ENCODE data around the gene MYL3. TPM values are rescaled to one million over a fixed set of nuclear protein-coding genes. Genes with fewer than 3 reads are reported as not detected.
"Not testable (repeated sequence)": the region's sequence is repeated elsewhere in the genome, so short reads cannot be mapped to it uniquely, and the experiment has no call there.

Gene MYL3
- total RNA-seq, 8 experiments from 2014 or later = 0.38 to 2.4 TPM; not detected in 6

DNA sequence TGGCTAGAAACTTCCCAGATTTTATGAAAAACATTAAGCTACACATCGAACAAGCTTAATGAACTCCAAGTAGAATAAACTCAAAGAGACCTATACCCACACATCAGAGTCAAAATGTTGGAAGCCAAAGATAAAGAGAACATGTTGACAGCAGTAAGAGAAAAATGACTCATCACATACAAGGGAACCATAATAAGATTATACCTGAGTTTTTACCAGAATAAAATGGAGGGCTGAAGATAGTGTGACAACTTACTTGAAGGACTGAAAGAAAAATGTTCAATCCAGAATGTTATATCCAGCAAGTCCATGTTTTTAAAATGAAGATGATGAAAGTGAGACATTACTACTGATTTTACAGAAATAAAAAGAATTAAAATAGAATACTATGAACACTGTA is 22.8 kb downstream of the MYL3 start:
- Histone ChIP-seq H3K4me1 (replicated peaks in 1 of 2) (peaks cover 0 to 2% of the 10 kb centered on the region in 2 donors), H3K27ac (no peak overlapping the region), H3K4me3 (no peak overlapping the region)
- 27 to 89% (median 75%) methylated on average over 1 of the region's 1 CpG for WGBS, 10 experiments
- ATAC-seq (replicated peaks in 6 of 8) = no peak
- in situ Hi-C loops (cut with MboI; ENCODE audit: low pct_unique_long_range_greater_than_20kb in 2 of 9, low sequenced_read_pairs in 9 of 9, unreplicated experiment in 9 of 9) = loop anchor here in 1 of 9 experiments (25.0 kb wide), 1 partner anchor 103 kb away; no protein-coding TSS in a partner anchor

DNA sequence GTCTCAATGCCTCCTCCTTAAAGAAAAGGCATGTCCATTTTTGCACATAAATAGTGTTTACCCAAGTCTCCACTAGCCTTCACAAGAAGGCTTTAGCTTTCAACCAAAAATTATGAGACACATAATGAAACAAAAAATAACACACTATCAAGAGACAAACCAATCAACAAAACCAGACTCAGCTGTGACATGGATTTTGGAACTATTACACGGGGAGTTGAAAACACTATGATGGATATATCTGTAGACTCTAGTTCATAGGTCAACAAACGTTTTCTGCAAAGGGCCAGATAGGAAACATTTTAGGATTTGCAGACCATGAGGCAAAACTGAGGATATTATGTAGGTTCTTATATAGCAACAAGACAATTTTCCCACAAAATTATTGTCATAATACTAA is 24.9 kb downstream of the MYL3 start:
- no peak for ATAC-seq (replicated peaks in 6 of 8)
- Histone ChIP-seq H3K27ac (no peak overlapping the region), H3K4me3 (no peak overlapping the region), H3K4me1 (replicated peaks in 1 of 2) (peaks cover 0 to 5% of the 10 kb centered on the region in 2 donors)
- in situ Hi-C loops (cut with MboI; ENCODE audit: low pct_unique_long_range_greater_than_20kb in 2 of 9, low sequenced_read_pairs in 9 of 9, unreplicated experiment in 9 of 9) = loop anchor here in 1 of 9 experiments (25.0 kb wide), 1 partner anchor 101 kb away; no protein-coding TSS in a partner anchor
- 7 to 80% (median 48%) methylated on average over 1 to 2 of the region's 2 CpGs; no CpG with 5 or more reads in 3 of the 10 experiments for WGBS, 10 experiments

DNA sequence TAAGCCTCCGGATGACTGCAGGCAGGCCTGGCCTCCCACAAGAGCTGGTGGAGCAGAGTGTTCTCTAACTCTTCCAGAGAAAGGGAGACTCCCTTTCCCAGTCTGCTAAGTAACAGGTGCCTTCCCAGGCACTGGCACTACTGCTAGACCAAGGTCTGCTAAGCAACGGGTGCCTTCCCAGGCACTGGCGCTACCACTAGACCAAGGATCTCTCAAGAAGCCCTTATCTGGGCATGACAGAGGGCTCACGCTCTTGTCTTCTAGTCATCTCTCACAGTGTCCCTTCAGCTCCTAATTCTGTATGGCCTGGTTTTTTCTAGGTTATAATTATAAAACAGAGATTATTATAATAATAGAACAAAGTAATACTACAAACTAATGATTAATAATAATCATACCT is 27.8 kb downstream of the MYL3 start:
- WGBS, 10 experiments = 58 to 100% (median 85%) methylated on average over 2 to 3 of the region's 4 CpGs; no CpG with 5 or more reads in 5 of the 10 experiments
- Histone ChIP-seq H3K4me1 (replicated peaks in 1 of 2) (peaks cover 0 to 5% of the 10 kb centered on the region in 2 donors), H3K4me3 (no peak overlapping the region), H3K27ac (no peak overlapping the region)
- ATAC-seq (replicated peaks in 6 of 8) = peak in 2 of 8 experiments; percentile 9 to 22
- in situ Hi-C loops (cut with MboI; ENCODE audit: low pct_unique_long_range_greater_than_20kb in 2 of 9, low sequenced_read_pairs in 9 of 9, unreplicated experiment in 9 of 9) = loop anchor here in 1 of 9 experiments (25.0 kb wide), 1 partner anchor 98 kb away; no protein-coding TSS in a partner anchor

GRCh38 chr3:46835054-46835453 is 28.2 kb downstream of the MYL3 start:
- 60 to 93% (median 81%) methylated on average over 2 to 12 of the region's 12 CpGs; no CpG with 5 or more reads in 2 of the 10 experiments for WGBS, 10 experiments
- ATAC-seq (replicated peaks in 6 of 8) = peak in 3 of 8 experiments; percentile 30 to 62 (median 52)
- peaks cover 0 to 5% of the 10 kb centered on the region in 2 donors for H3K4me1 ChIP-seq (replicated peaks in 1 of 2)
- no peak overlapping the region for H3K4me3 ChIP-seq
- H3K27ac ChIP-seq = no peak overlapping the region
- in situ Hi-C loops (cut with MboI; ENCODE audit: low pct_unique_long_range_greater_than_20kb in 2 of 9, low sequenced_read_pairs in 9 of 9, unreplicated experiment in 9 of 9) = loop anchor here in 1 of 9 experiments (25.0 kb wide), 1 partner anchor 98 kb away; no protein-coding TSS in a partner anchor

GRCh38 chr3:46833346-46834300 is 29.6 kb downstream of the MYL3 start:
- WGBS, 10 experiments = 40 to 97% (median 90%) methylated on average over 1 to 6 of the region's 65 CpGs; no CpG with 5 or more reads in 4 of the 10 experiments
- Histone ChIP-seq H3K4me1 (replicated peaks in 1 of 2) (peaks cover 0 to 5% of the 10 kb centered on the region in 2 donors), H3K4me3 (no peak overlapping the region), H3K27ac (no peak overlapping the region)
- no peak for ATAC-seq (replicated peaks in 6 of 8)
- in situ Hi-C loops (cut with MboI; ENCODE audit: low pct_unique_long_range_greater_than_20kb in 2 of 9, low sequenced_read_pairs in 9 of 9, unreplicated experiment in 9 of 9) = loop anchor here in 1 of 9 experiments (25.0 kb wide), 1 partner anchor 96 kb away; no protein-coding TSS in a partner anchor

- in situ Hi-C loops (cut with MboI; ENCODE audit: low pct_unique_long_range_greater_than_20kb in 2 of 9, low sequenced_read_pairs in 9 of 9, unreplicated experiment in 9 of 9) = loop anchor here in 1 of 9 experiments (25.0 kb wide), 1 partner anchor 95 kb away; no protein-coding TSS in a partner anchor
- no peak for ATAC-seq (replicated peaks in 6 of 8)
- peaks cover 0 to 5% of the 10 kb centered on the region in 2 donors for H3K4me1 ChIP-seq (replicated peaks in 1 of 2)
- H3K27ac ChIP-seq = no peak overlapping the region
- H3K4me3 ChIP-seq = no peak overlapping the region
- WGBS, 10 experiments = 0 to 89% (median 0%) methylated on average over 1 of the region's 1 CpG; no CpG with 5 or more reads in 4 of the 10 experiments
These were observed 31.4 kb downstream of the MYL3 start for GRCh38 chr3:46831841-46832240.

DNA sequence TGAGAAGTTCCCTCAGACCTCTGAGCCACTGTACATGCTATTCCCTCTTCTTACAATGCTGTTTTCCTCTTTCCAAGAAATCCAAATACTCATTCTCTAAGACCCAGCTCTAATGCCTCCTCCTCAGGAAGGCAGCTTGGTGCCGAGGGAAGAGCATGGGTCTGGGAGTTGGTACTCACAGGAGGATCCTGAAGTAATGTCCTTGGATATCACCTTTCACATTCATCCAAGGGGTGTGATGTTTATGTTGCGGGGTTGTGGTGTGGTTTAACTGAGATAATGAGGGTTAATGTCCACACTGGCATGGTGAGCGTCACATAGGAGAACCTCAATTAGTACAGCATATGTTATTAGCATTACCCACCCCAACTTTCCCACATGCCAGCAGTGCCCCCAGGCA is 31.9 kb downstream of the MYL3 start:
- WGBS, 10 experiments = 25 to 100% (median 83%) methylated on average over 1 to 3 of the region's 3 CpGs; no CpG with 5 or more reads in 4 of the 10 experiments
- peaks cover 0 to 5% of the 10 kb centered on the region in 2 donors for H3K4me1 ChIP-seq (replicated peaks in 1 of 2)
- in situ Hi-C loops (cut with MboI; ENCODE audit: low pct_unique_long_range_greater_than_20kb in 2 of 9, low sequenced_read_pairs in 9 of 9, unreplicated experiment in 9 of 9) = loop anchor here in 1 of 9 experiments (25.0 kb wide), 1 partner anchor 94 kb away; no protein-coding TSS in a partner anchor

DNA sequence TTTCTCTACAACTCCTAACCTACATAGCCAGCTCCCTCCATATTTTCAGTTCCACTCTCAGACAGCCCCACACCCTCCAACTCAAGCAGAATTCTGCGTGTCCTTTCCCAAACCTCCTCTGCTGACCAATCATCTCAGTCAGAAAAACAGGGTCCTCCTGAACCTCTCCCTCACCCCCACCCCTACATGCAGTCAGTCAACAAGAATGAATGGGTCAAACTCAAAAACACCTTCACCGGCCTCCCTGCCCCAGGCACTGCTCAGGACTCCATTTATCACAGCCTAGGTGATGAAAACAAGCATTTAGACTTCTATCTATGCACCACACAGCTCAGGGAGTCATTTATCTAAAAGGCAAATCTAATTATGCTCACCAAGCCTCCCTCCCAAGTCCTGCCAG is 32.4 kb downstream of the MYL3 start:
- no peak for ATAC-seq (replicated peaks in 6 of 8)
- H3K4me3 ChIP-seq = no peak overlapping the region
- 0 to 100% (median 80%) methylated on average over 1 to 2 of the region's 2 CpGs; no CpG with 5 or more reads in 2 of the 10 experiments for WGBS, 10 experiments
- peaks cover 0 to 5% of the 10 kb centered on the region in 2 donors for H3K4me1 ChIP-seq (replicated peaks in 1 of 2)
- in situ Hi-C loops (cut with MboI; ENCODE audit: low pct_unique_long_range_greater_than_20kb in 2 of 9, low sequenced_read_pairs in 9 of 9, unreplicated experiment in 9 of 9) = loop anchor here in 1 of 9 experiments (25.0 kb wide), 1 partner anchor 94 kb away; no protein-coding TSS in a partner anchor
- no peak overlapping the region for H3K27ac ChIP-seq

More for the DNA sequence above, 31.9 kb downstream of the MYL3 start:
- Histone ChIP-seq H3K4me3 (no peak overlapping the region), H3K27ac (no peak overlapping the region)
- ATAC-seq (replicated peaks in 6 of 8) = no peak

GRCh38 chr3:46829699-46830208 is 33.5 kb downstream of the MYL3 start:
- H3K27ac ChIP-seq = no peak overlapping the region
- H3K4me3 ChIP-seq = no peak overlapping the region
- 0 to 81% (median 34%) methylated on average over 1 to 3 of the region's 4 CpGs; no CpG with 5 or more reads in 4 of the 10 experiments for WGBS, 10 experiments
- H3K4me1 ChIP-seq (replicated peaks in 1 of 2) = peaks cover 7 to 8% of the 10 kb centered on the region in 2 donors
- in situ Hi-C loops (cut with MboI; ENCODE audit: low pct_unique_long_range_greater_than_20kb in 2 of 9, low sequenced_read_pairs in 9 of 9, unreplicated experiment in 9 of 9) = loop anchor here in 1 of 9 experiments (25.0 kb wide), 1 partner anchor 92 kb away; no protein-coding TSS in a partner anchor
- no peak for ATAC-seq (replicated peaks in 6 of 8)

GRCh38 chr3:46825450-46825849 is 37.8 kb downstream of the MYL3 start:
- in situ Hi-C loops (cut with MboI; ENCODE audit: low pct_unique_long_range_greater_than_20kb in 2 of 9, low sequenced_read_pairs in 9 of 9, unreplicated experiment in 9 of 9) = loop anchor here in 1 of 9 experiments (25.0 kb wide), 1 partner anchor 88 kb away; no protein-coding TSS in a partner anchor
- Histone ChIP-seq H3K4me1 (replicated peaks in 1 of 2) (peaks cover 10 to 14% of the 10 kb centered on the region in 2 donors), H3K4me3 (no peak overlapping the region), H3K27ac (no peak overlapping the region)
- ATAC-seq (replicated peaks in 6 of 8) = no peak
- 31 to 95% (median 78%) methylated on average over 2 of the region's 2 CpGs; no CpG with 5 or more reads in 3 of the 10 experiments for WGBS, 10 experiments

DNA sequence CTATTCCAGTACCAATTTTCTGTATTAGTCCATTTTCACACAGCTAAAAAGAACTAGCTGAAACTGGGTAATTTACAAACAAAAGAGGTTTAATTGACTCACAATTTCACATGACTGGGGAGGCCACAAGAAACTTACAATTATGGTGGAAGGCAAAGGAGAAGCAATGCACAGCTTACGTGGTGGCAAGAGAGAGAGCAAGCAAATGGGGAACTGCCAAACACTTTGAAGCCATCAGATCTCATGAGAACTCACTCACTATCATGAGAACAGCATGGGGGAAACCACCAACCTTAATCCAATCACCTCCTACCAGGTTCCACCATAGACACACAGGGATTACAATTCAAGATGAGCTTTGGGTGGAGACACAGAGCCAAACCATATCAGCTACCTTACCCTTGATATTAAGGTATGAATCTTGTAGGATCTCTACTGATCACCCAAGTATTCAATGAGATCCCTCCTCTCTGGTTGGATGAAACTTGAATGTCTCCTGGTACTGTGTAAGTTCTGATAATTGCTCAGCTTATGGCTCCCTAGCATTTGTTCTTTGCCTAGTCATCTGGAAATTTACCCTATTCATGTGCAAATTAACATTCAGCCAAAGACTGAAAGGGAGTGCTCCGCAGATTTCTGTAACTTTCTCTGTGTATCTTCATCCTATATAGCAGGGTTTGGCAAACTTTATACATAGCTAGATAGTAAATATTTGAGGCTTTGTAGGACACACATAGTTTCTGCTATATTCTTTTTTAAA is 38.9 kb downstream of the MYL3 start:
- Histone ChIP-seq H3K4me1 (replicated peaks in 1 of 2) (peaks cover 10 to 14% of the 10 kb centered on the region in 2 donors), H3K27ac (no peak overlapping the region), H3K4me3 (no peak overlapping the region)
- ATAC-seq (replicated peaks in 6 of 8) = peak in 6 of 8 experiments; percentile 45 to 91 (median 80)
- in situ Hi-C loops (cut with MboI; ENCODE audit: low pct_unique_long_range_greater_than_20kb in 2 of 9, low sequenced_read_pairs in 9 of 9, unreplicated experiment in 9 of 9) = no loop called here
- 0 to 100% (median 52%) methylated on average over 1 to 2 of the region's 2 CpGs for WGBS, 10 experiments

DNA sequence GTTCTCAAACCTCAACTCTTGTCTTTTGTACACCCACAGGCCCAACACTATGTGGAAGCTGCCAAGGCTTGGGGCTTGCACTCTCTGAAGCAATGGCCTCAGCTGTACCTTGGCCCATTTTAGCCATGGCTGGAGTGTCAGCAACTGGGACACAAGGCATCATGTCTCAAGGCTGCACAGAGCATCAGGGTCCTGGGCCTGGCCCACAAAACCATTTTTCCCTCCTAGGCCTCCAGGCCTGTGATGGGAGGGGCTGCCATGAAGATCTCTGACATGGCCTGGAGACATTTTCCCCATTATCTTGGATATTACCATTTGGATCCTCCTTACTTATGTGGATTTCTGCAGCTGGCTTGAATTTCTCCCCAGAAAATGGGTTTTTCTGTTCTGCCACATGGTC is 39.9 kb downstream of the MYL3 start:
- H3K27ac ChIP-seq; in situ Hi-C loops (cut with MboI; ENCODE audit: low pct_unique_long_range_greater_than_20kb in 2 of 9, low sequenced_read_pairs in 9 of 9, unreplicated experiment in 9 of 9); H3K4me3 ChIP-seq; ATAC-seq (replicated peaks in 6 of 8): not testable (repeated sequence)
- H3K4me1 ChIP-seq (replicated peaks in 1 of 2) = peaks cover 10 to 14% of the 10 kb centered on the region in 2 donors
